Mesothelial cell of epicardium (in vitro differentiated cells): ENCODE data around the gene CBFB. TPM values are rescaled to one million over a fixed set of nuclear protein-coding genes. Genes with fewer than 3 reads are reported as not detected.

ENCODE experiments used
- DNase-seq, 2 experiments: peaks; one replicate each; pipeline ENCODE4 v3.0.0; 2021; ENCODE audit warnings: low spot score in 2 of 2; ENCODE audit not compliant: unreplicated experiment in 2 of 2
- H3K27ac Mint-ChIP-seq: 2 replicates; pipeline ENCODE4 v1.8.0; 2021; ENCODE audit warnings: mixed read lengths
- H3K27me3 Mint-ChIP-seq: 2 replicates; pipeline ENCODE4 v1.8.0; 2021; ENCODE audit warnings: low read depth, mixed read lengths
- H3K36me3 Mint-ChIP-seq: 2 replicates; pipeline ENCODE4 v1.8.0; 2021; ENCODE audit warnings: mixed read lengths
- H3K4me1 Mint-ChIP-seq: 2 replicates; pipeline ENCODE4 v1.8.0; 2021; ENCODE audit warnings: mixed read lengths
- H3K4me3 Mint-ChIP-seq: 2 replicates; pipeline ENCODE4 v1.8.0; 2021; ENCODE audit warnings: mild to moderate bottlenecking, moderate library complexity, mixed read lengths
- H3K9me3 Mint-ChIP-seq: 2 replicates; pipeline ENCODE4 v1.8.0; 2021; ENCODE audit warnings: mixed read lengths
- CTCF ChIP-seq: fragments of 200-600 bp; sonication (generic); IDR thresholded peaks from one replicate; pipeline ENCODE4 v1.5.0; 2021; ENCODE audit warnings: antibody characterized with exemption; ENCODE audit not compliant: unreplicated experiment
- total RNA-seq: library from RNA; stranded (reverse); gene quantifications from 3 replicates; pipeline ENCODE4 v1.2.1, GENCODE V29; 2021

The CBFB gene
- total RNA-seq, 1 donor from 2014 or later = 74.6 TPM

- TF ChIP-seq CTCF = peak; percentile 24
- Mint-ChIP-seq H3K27me3 (no peaks in the 10 kb centered on the region), H3K4me1 (no peaks in the 10 kb centered on the region), H3K36me3 (peaks cover 4% of the 10 kb centered on the region), H3K27ac (no peak overlapping the region), H3K9me3 (no peaks in the 10 kb centered on the region), H3K4me3 (no peak overlapping the region)
- no peak for DNase-seq
Measured at GRCh38 chr16:67104061-67104460, 75.1 kb downstream of the CBFB start.

- no peak overlapping the region for H3K4me3 Mint-ChIP-seq
- peaks cover 4% of the 10 kb centered on the region for H3K4me1 Mint-ChIP-seq
- H3K27ac Mint-ChIP-seq = peak overlapping the region; percentile 56
- H3K36me3 Mint-ChIP-seq = peaks cover 4% of the 10 kb centered on the region
- no peaks in the 10 kb centered on the region for H3K9me3 Mint-ChIP-seq
- H3K27me3 Mint-ChIP-seq = no peaks in the 10 kb centered on the region
- DNase-seq = no peak
- no peak for TF ChIP-seq CTCF
Measured at GRCh38 chr16:67104845-67105244, 75.9 kb downstream of the CBFB start.

- Mint-ChIP-seq H3K4me1 (peaks cover 4% of the 10 kb centered on the region), H3K36me3 (peaks cover 4% of the 10 kb centered on the region), H3K27me3 (no peaks in the 10 kb centered on the region), H3K9me3 (no peaks in the 10 kb centered on the region), H3K27ac (peak overlapping the region; percentile 56), H3K4me3 (no peak overlapping the region)
- no peak for TF ChIP-seq CTCF
- DNase-seq = no peak
Measured at GRCh38 chr16:67105246-67105645, 76.3 kb downstream of the CBFB start.

- Mint-ChIP-seq H3K4me1 (peaks cover 5% of the 10 kb centered on the region), H3K36me3 (peaks cover 4% of the 10 kb centered on the region), H3K27me3 (no peaks in the 10 kb centered on the region)
Measured at GRCh38 chr16:67105881-67106280, 76.9 kb downstream of the CBFB start.

GRCh38 chr16:67108489-67108888 is 79.5 kb downstream of the CBFB start:
- no peak for TF ChIP-seq CTCF
- no peaks in the 10 kb centered on the region for H3K27me3 Mint-ChIP-seq
- no peak overlapping the region for H3K4me3 Mint-ChIP-seq
- H3K27ac Mint-ChIP-seq = no peak overlapping the region
- H3K36me3 Mint-ChIP-seq = peaks cover 2% of the 10 kb centered on the region
- H3K4me1 Mint-ChIP-seq = peaks cover 16% of the 10 kb centered on the region
- H3K9me3 Mint-ChIP-seq = no peaks in the 10 kb centered on the region
- no peak for DNase-seq

More at GRCh38 chr16:67105881-67106280, 76.9 kb downstream of the CBFB start:
- H3K9me3 Mint-ChIP-seq = no peaks in the 10 kb centered on the region
- no peak overlapping the region for H3K4me3 Mint-ChIP-seq
- no peak for DNase-seq
- no peak overlapping the region for H3K27ac Mint-ChIP-seq
- no peak for TF ChIP-seq CTCF

GRCh38 chr16:67108931-67109406 is 80.0 kb downstream of the CBFB start:
- Mint-ChIP-seq H3K4me1 (peaks cover 16% of the 10 kb centered on the region), H3K36me3 (peaks cover 2% of the 10 kb centered on the region), H3K27me3 (no peaks in the 10 kb centered on the region), H3K4me3 (peak overlapping the region; percentile 99), H3K27ac (peak overlapping the region; percentile 96), H3K9me3 (no peaks in the 10 kb centered on the region)
- DNase-seq = no peak
- TF ChIP-seq CTCF = no peak
